ENCODE data around the gene SPRR2F.

Gene SPRR2F

DNA sequence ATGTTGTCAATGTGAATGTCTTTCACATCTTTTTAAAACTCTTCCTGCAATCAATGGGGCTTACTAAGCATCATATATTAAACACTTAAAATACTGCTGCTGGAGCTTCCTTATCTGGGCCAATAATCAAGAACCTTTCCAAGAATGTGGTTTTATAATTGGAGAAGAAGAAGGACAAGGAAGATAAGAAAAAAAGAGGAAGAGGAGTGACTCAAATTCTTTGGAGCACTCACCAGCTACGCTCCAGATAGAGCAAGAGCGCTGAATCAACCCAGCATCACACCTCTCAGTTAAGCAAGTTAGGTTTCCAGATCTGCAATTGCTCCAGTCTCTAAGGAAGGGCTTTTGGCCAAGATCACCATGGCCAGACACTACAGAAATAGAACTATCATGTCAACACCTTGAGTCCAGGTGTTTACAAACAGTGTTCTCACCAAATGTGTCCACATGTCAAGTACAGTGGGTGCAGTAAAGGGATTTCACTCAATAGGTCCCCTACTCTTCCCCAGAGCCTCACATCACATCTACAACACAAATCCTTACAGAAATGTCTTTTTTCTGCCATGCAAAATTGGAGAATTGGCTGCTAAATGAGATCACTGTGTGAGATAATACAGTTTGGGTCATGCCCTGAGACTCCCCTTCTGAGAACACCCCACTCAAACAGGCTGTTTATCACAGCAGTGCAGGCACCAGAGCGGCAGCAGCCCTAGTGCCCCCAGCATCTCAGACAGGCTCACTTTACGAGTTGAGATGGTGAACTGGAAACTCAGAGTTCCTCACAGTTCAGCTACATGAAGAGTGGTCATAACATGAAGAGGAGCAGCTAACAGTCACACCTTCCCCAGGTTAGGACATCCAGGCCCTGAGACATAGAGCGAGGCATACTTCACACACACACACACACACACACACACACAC lies 40.2 kb downstream of the SPRR2F start:
- DNase-seq = no peak

DNA sequence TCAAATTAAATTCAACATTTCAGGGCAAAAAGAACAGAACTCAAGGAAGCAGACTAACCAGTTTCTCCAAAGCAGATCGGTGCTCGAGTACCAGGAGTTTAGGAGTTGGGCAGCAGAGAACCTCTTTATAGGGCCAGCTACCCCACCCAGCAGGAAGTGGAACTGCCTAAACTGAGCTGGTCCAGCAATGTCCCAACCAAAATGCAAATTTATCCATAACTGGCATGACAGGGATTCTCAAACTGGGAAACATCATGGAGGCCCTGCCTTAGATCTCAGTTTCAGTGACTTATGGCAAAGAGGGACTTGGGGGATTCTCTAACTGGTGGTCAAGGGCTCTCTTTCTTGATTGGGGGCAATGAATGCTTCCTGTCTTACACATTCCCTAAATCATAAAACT lies 41.8 kb downstream of the SPRR2F start, which contains the start of gene SPRR2B:
Gene SPRR2B, minus strand, starts transcription at position 101 of the 400 bp plus-strand sequence. CDS start 772 bp downstream, outside the sequence.
- no peak for DNase-seq

DNA sequence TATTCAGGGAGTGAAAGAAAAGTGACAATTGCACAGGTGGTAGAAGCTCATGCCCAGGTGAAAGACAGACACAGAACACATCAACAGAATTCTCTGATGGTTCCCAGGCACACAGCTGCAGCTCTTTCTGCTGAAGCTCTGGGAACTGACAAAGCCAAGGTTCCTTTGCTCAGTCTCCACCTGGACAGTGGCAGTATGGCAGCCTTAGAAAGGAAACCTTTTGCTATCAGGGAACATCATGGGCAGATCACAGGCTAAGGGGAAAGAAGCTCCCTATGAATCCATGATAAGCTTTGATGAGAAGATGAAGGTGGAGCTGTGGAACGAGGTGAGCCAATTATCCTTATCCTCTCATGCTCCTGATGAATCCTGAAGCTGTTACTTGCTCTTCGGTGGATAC lies 43.1 kb downstream of the SPRR2F start:
- DNase-seq = no peak

Measured in CD4-positive, alpha-beta T cell treated with Interleukin-12 subunit alpha and Interleukin-12 subunit beta, for 1 hour (primary cell).